ENCODE data around the gene SH2D5.
A peak's percentile ranks its signal among the peaks of the same experiment; 100 is the strongest.
"Not testable (repeated sequence)": the region's sequence is repeated elsewhere in the genome, so short reads cannot be mapped to it uniquely, and the experiment has no call there.

SH2D5 gene

DNA sequence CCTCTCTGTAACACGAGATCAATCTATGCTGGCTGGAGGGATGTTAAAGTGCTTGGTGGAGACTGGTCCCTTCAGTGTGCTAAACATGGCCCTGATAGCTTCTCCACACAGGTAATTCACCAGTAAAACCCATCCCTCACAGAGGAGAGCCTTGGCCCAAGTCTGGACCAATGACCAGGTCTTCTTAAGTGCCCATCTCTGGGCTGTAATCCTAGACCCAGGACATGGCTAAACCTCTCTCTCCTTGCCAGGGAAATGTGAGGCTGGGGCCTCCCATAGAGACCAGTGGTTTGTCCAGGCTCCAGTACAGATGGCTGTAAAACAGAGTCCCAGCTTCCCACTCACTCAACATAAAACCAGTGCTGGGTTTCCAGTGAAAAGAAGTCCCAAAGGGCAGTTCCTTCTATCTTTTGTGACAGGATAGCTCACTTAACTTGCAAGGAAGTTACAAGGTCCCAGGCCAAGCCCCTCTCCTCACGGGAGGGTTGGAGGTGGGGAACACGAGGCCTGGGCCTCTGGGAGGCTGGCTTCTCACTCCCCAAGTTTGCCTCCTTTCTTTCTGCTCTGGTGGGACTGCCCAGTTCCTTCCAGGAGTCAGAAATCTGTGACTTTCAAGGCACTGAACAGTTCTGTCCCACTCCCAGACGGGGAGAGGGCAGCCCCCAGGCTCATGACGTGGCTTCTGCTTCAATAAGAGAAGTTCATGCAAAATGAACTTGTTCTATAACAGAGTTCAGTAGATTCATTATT lies 12.5 kb downstream of the SH2D5 start:
- H3K4me1 ChIP-seq (ENCODE audit: control insufficient read depth, insufficient read depth, low read length): 0 out of 2 replicates have a peak, but pooled peaks cover 2% of the 10 kb centered on the region
- H3K9me3 ChIP-seq (ENCODE audit: control insufficient read depth, insufficient read depth, low read depth, low read length): no peaks in the 10 kb centered on the region
- peaks cover 34% of the 10 kb centered on the region for H3K27me3 ChIP-seq (ENCODE audit: control insufficient read depth, insufficient read depth, low read length)
- no peak overlapping the region for H3K27ac ChIP-seq (ENCODE audit: low read depth, low read length)
- H3K36me3 ChIP-seq (ENCODE audit: control insufficient read depth, insufficient read depth, low read length): no peaks in the 10 kb centered on the region; the same call in 1 of the 2 replicates
- no peak overlapping the region for H3K4me3 ChIP-seq (ENCODE audit: low read depth, low read length)
- no peak overlapping the region for H3K9ac ChIP-seq (ENCODE audit: low read length)

DNA sequence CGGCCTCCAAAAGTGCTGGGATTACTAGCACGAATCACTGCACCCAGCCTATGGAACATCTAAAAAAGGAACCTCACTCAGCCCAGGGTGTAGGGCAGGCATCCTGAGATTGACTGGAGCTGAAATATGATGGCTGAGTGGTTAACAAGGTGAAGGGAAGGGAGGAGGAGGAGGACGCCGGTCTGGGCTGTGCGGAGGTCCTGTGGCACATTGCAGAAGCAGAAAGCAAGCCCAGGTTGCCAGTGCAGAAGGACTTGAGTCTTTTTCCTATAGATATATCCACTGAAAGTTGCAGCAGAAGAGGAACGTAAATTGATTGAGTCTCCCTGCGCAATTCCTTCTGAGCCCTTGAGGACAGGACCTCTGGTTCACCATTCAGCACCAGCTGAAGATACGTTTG lies 13.2 kb downstream of the SH2D5 start:
- peaks cover 34% of the 10 kb centered on the region for H3K27me3 ChIP-seq (ENCODE audit: control insufficient read depth, insufficient read depth, low read length)
- no peaks in the 10 kb centered on the region; the same call in 1 of the 2 replicates for H3K36me3 ChIP-seq (ENCODE audit: control insufficient read depth, insufficient read depth, low read length)
- no peaks in the 10 kb centered on the region for H3K9me3 ChIP-seq (ENCODE audit: control insufficient read depth, insufficient read depth, low read depth, low read length)
- 0 out of 2 replicates have a peak, but pooled peaks cover 2% of the 10 kb centered on the region for H3K4me1 ChIP-seq (ENCODE audit: control insufficient read depth, insufficient read depth, low read length)
- no peak overlapping the region for H3K4me3 ChIP-seq (ENCODE audit: low read depth, low read length)
- H3K9ac ChIP-seq (ENCODE audit: low read length): no peak overlapping the region
- H3K27ac ChIP-seq (ENCODE audit: low read depth, low read length): no peak overlapping the region

GRCh38 chr1:20718343-20718882 lies 14.1 kb downstream of the SH2D5 start:
- not testable (repeated sequence) for H3K9me3 ChIP-seq (ENCODE audit: control insufficient read depth, insufficient read depth, low read depth, low read length); H3K9ac ChIP-seq (ENCODE audit: low read length); H3K27ac ChIP-seq (ENCODE audit: low read depth, low read length); H3K4me1 ChIP-seq (ENCODE audit: control insufficient read depth, insufficient read depth, low read length); H3K36me3 ChIP-seq (ENCODE audit: control insufficient read depth, insufficient read depth, low read length)
- Histone ChIP-seq H3K27me3 (ENCODE audit: control insufficient read depth, insufficient read depth, low read length) (peaks cover 34% of the 10 kb centered on the region), H3K4me3 (ENCODE audit: low read depth, low read length) (peak overlapping the region; percentile 67)

- Histone ChIP-seq H3K9ac (ENCODE audit: low read length) (peak within 1 kb of the TSS; percentile 24), H3K9me3 (ENCODE audit: control insufficient read depth, insufficient read depth, low read depth, low read length) (no peaks in the 10 kb centered on the region), H3K4me1 (ENCODE audit: control insufficient read depth, insufficient read depth, low read length) (no peaks in the 10 kb centered on the region), H3K27ac (ENCODE audit: low read depth, low read length) (no peak within 1 kb of the TSS), H3K4me3 (ENCODE audit: low read depth, low read length) (peak within 1 kb of the TSS; percentile 67), H3K36me3 (ENCODE audit: control insufficient read depth, insufficient read depth, low read length) (no peaks in the 10 kb centered on the region; the same call in 1 of the 2 replicates), H3K27me3 (ENCODE audit: control insufficient read depth, insufficient read depth, low read length) (peaks cover 34% of the 10 kb centered on the region)
Measured at GRCh38 chr1:20717452-20718342, 14.8 kb downstream of the SH2D5 start, which contains the start of gene KIF17. KIF17 (minus strand) TSS chr1:20718007; CDS start chr1:20717706, 301 bp downstream.

GRCh38 chr1:20716232-20716631 lies 16.3 kb downstream of the SH2D5 start:
- no peaks in the 10 kb centered on the region; the same call in 1 of the 2 replicates for H3K36me3 ChIP-seq (ENCODE audit: control insufficient read depth, insufficient read depth, low read length)
- H3K27ac ChIP-seq (ENCODE audit: low read depth, low read length): no peak overlapping the region
- H3K9me3 ChIP-seq (ENCODE audit: control insufficient read depth, insufficient read depth, low read depth, low read length): no peaks in the 10 kb centered on the region
- peaks cover 34% of the 10 kb centered on the region for H3K27me3 ChIP-seq (ENCODE audit: control insufficient read depth, insufficient read depth, low read length)
- H3K9ac ChIP-seq (ENCODE audit: low read length): no peak overlapping the region
- H3K4me3 ChIP-seq (ENCODE audit: low read depth, low read length): no peak overlapping the region
- no peaks in the 10 kb centered on the region for H3K4me1 ChIP-seq (ENCODE audit: control insufficient read depth, insufficient read depth, low read length)

DNA sequence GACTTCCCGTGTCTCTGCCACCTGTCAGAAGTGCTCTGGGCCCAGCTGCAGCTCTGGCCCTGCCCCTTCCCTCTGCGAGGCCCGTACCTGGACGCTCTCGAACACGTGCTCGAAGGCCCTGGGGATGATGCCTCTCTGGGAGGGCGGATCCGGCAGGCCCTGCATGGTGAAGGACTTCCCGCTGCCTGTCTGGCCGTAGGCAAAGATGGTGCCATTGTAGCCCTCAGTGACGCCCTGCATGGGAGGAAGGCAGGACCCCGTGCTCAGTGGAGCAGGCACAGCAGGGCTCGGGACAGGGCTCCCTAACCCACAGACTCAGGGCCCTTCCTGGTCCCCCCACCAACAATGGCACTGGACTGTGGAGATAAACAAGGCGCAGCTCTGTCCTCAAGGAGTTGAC lies 17.1 kb downstream of the SH2D5 start:
- H3K9me3 ChIP-seq (ENCODE audit: control insufficient read depth, insufficient read depth, low read depth, low read length): no peaks in the 10 kb centered on the region
- H3K4me1 ChIP-seq (ENCODE audit: control insufficient read depth, insufficient read depth, low read length): no peaks in the 10 kb centered on the region
- peaks cover 34% of the 10 kb centered on the region for H3K27me3 ChIP-seq (ENCODE audit: control insufficient read depth, insufficient read depth, low read length)
- H3K4me3 ChIP-seq (ENCODE audit: low read depth, low read length): no peak overlapping the region
- H3K9ac ChIP-seq (ENCODE audit: low read length): no peak overlapping the region
- no peak overlapping the region for H3K27ac ChIP-seq (ENCODE audit: low read depth, low read length)
- no peaks in the 10 kb centered on the region; the same call in 1 of the 2 replicates for H3K36me3 ChIP-seq (ENCODE audit: control insufficient read depth, insufficient read depth, low read length)

DNA sequence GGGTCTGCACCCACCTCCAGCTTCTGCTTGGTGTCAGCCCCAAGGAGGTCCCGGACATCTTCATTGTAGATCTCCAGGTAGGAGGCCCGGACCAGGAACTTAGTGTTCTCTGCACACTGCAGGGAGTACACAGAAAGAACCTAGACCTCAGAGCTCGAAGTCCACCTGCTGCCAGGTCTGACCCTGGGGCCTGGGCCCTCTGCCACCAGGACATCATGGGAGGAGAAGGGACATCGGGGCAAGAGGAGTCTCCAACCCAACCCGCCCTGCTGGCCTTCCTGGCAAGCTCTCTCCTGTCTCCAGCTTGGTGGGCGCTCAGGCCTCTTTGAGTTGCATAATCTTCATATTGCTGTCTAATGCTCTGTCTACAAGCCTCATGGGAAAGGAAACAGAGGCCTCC lies 19.1 kb downstream of the SH2D5 start:
- H3K36me3 ChIP-seq (ENCODE audit: control insufficient read depth, insufficient read depth, low read length): peaks cover 11% of the 10 kb centered on the region; the same call in 1 of the 2 replicates
- peaks cover 17% of the 10 kb centered on the region for H3K27me3 ChIP-seq (ENCODE audit: control insufficient read depth, insufficient read depth, low read length)
- H3K27ac ChIP-seq (ENCODE audit: low read depth, low read length): no peak overlapping the region
- no peak overlapping the region for H3K4me3 ChIP-seq (ENCODE audit: low read depth, low read length)
- no peaks in the 10 kb centered on the region for H3K4me1 ChIP-seq (ENCODE audit: control insufficient read depth, insufficient read depth, low read length)
- H3K9me3 ChIP-seq (ENCODE audit: control insufficient read depth, insufficient read depth, low read depth, low read length): no peaks in the 10 kb centered on the region
- no peak overlapping the region for H3K9ac ChIP-seq (ENCODE audit: low read length)

DNA sequence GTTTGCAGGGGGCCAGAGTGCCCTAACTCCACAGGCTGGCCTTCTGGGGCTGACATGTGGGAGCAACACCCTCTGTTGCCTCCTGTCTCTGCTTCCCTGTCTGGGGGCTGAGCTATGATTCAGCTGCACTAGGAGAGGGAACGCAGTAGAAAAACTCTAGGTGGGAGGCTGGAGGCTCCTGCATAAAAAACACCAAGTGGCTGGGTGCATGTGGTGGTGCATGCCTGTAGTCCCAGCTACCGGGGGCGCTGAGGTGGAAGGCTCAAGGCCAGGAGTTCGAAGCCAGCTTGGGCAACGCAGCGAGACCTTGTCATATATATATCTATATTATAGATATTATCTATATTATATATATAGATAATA lies 20.3 kb downstream of the SH2D5 start:
- Histone ChIP-seq H3K9ac (ENCODE audit: low read length) (no peak overlapping the region), H3K9me3 (ENCODE audit: control insufficient read depth, insufficient read depth, low read depth, low read length) (no peaks in the 10 kb centered on the region), H3K27ac (ENCODE audit: low read depth, low read length) (no peak overlapping the region), H3K27me3 (ENCODE audit: control insufficient read depth, insufficient read depth, low read length) (peaks cover 9% of the 10 kb centered on the region), H3K36me3 (ENCODE audit: control insufficient read depth, insufficient read depth, low read length) (peaks cover 14% of the 10 kb centered on the region; the same call in 1 of the 2 replicates), H3K4me1 (ENCODE audit: control insufficient read depth, insufficient read depth, low read length) (no peaks in the 10 kb centered on the region), H3K4me3 (ENCODE audit: low read depth, low read length) (no peak overlapping the region)

- Histone ChIP-seq H3K4me3 (ENCODE audit: low read depth, low read length) (no peak overlapping the region), H3K9ac (ENCODE audit: low read length) (no peak overlapping the region), H3K27me3 (ENCODE audit: control insufficient read depth, insufficient read depth, low read length) (peaks cover 2% of the 10 kb centered on the region; the same call in 1 of the 2 replicates), H3K27ac (ENCODE audit: low read depth, low read length) (no peak overlapping the region), H3K4me1 (ENCODE audit: control insufficient read depth, insufficient read depth, low read length) (no peaks in the 10 kb centered on the region), H3K9me3 (ENCODE audit: control insufficient read depth, insufficient read depth, low read depth, low read length) (no peaks in the 10 kb centered on the region), H3K36me3 (ENCODE audit: control insufficient read depth, insufficient read depth, low read length) (peaks cover 14% of the 10 kb centered on the region; the same call in 1 of the 2 replicates)
Measured at GRCh38 chr1:20711285-20712214, 21.0 kb downstream of the SH2D5 start.

Data from HUES6 (cell line).